Measurements from ENCODE around the gene FAM53A. TPM values are rescaled to one million over a fixed set of nuclear protein-coding genes. Genes with fewer than 3 reads are reported as not detected.

The FAM53A gene
- polyA plus RNA-seq, 2 of the 4 experiments (the other 2 are of a cell fraction), result 0.87 to 1.2 TPM

- Histone ChIP-seq H3K4me1 (no peaks in the 10 kb centered on the region), H3K9me3 (no peaks in the 10 kb centered on the region), H3K4me3 (no peak overlapping the region), H3K27ac (no peak overlapping the region), H3K4me2 (no peak overlapping the region)
- FAIRE-seq, result no peak
- POLR2A ChIA-PET, result no interaction called here
- 83% methylated on average over 1 of the region's 11 CpGs for WGBS (ENCODE audit: missing lambda C conversion rate)
- ATAC-seq, result no peak
- TF ChIP-seq EHF (CRISPR knock-in tag; IDR thresholded peaks at IDR 0.05) (no peak), RNF2 (IDR thresholded peaks at IDR 0.05; ENCODE audit: borderline replicate concordance, low read depth) (no peak), GATA3 (IDR thresholded peaks at IDR 0.05; ENCODE audit: borderline replicate concordance) (no peak), RFX5 (IDR thresholded peaks at IDR 0.05) (no peak), HMGXB4 (CRISPR knock-in tag; IDR thresholded peaks at IDR 0.05; ENCODE audit: borderline replicate concordance) (no peak), FOXS1 (CRISPR knock-in tag; IDR thresholded peaks at IDR 0.05) (no peak), ZNF302 (CRISPR knock-in tag; IDR thresholded peaks at IDR 0.05) (no peak), REST (IDR thresholded peaks at IDR 0.05) (no peak), KDM1A (IDR thresholded peaks at IDR 0.05; ENCODE audit: low read depth) (no peak), JUNB (IDR thresholded peaks at IDR 0.05) (no peak), CHD2 (IDR thresholded peaks at IDR 0.05; ENCODE audit: low read length, partially characterized antibody) (no peak), MAFK (IDR thresholded peaks at IDR 0.05; ENCODE audit: partially characterized antibody) (no peak), CHD4 (IDR thresholded peaks at IDR 0.05; ENCODE audit: borderline replicate concordance) (no peak), PHF8 (IDR thresholded peaks at IDR 0.05; ENCODE audit: borderline replicate concordance, low read depth) (no peak), RCOR1 (IDR thresholded peaks at IDR 0.05; ENCODE audit: low read depth, low read length) (no peak), MAZ (IDR thresholded peaks at IDR 0.05; ENCODE audit: borderline replicate concordance, low read depth, low read length) (no peak), KDM5A (IDR thresholded peaks at IDR 0.05) (no peak)
- CTCF ChIA-PET, result no interaction called here
- no peak for DNase-seq (ENCODE audit: low read depth in 1 of 2, low spot score in 1 of 2)
Measured at GRCh38 chr4:1638873-1639272, 45.2 kb downstream of the FAM53A start.

DNA sequence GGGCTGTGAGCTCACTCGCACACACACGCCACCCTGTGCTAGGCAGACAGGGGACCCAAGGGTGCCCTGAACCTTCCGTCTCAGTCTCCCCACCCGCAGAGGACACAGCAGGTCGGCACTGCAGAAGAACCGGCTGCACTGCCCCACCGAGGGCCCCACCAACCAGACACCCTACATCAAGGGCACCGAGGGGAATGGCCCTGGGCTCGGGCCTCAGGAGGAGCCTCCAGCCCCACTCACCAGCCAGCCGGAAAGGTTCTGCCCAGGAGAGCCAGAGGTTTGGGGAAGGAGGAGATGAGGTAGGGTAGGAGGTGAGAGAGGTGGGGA lies 45.9 kb downstream of the FAM53A start:
- TF ChIP-seq HOXB13 (CRISPR knock-in tag; IDR thresholded peaks at IDR 0.05; ENCODE audit: low read depth) (no peak), RARB (CRISPR knock-in tag; IDR thresholded peaks at IDR 0.05) (no peak)
- Histone ChIP-seq H3K4me2 (no peak overlapping the region), H3K9me3 (no peaks in the 10 kb centered on the region), H3K27ac (no peak overlapping the region), H3K4me1 (no peaks in the 10 kb centered on the region), H3K4me3 (no peak overlapping the region)
- CTCF ChIA-PET, result interaction anchor here (1.2 to 1.5 kb wide), 2 partner anchors 9 to 282 kb away, joined by 3 to 5 read pairs; no protein-coding TSS in a partner anchor
- ATAC-seq, result no peak
- POLR2A ChIA-PET, result no interaction called here
- no peak for FAIRE-seq
- WGBS (ENCODE audit: missing lambda C conversion rate), result 67% methylated on average over 3 of the region's 10 CpGs
- no peak for DNase-seq (ENCODE audit: low read depth in 1 of 2, low spot score in 1 of 2)

All from A549 (cell line).